GM12872 (cell line): ENCODE data around the gene LRRFIP1.

Source experiments
- TF ChIP-seq, protein P1 (sequence below): IDR thresholded peaks from 3 replicates; pipeline ENCODE4 v1.5.1; 2011; ENCODE audit warnings: low read depth, mild to moderate bottlenecking, low read length, moderate library complexity; ENCODE audit not compliant: insufficient read depth

Gene LRRFIP1

DNA sequence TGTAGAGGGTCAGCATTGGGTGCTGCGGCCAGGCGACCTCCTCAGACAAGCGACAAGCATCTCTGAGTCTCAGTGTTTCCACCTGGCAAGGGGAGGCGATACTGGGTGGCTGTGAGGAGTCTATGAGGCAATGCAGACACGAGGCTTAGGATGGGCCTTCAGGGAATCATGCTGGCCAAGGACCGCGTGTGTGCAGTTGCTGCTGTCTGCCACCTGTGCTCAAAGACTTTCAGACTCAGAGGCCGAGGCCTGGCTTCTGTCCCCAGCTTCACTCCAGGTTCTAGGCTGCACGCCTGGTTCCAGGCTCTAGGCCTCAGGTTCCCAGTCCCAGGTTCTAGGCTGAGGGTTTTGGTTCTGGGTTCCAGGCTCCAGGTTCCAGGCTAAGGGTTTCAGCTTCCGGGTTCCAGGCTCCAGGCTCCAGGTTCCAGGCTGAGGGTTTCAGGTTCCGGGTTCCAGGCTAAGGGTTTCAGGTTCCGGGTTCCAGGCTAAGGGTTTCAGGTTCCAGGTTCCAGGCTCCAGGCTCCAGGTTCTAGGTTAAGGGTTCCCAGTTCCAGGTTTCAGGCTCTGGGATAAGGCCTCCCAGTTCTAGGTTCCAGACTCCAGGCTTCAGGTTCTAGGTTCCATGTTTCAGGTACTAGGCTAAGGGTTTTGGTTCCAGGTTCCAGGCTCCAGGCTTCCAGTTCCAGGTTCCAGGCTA is 14.8 kb downstream of the LRRFIP1 start:
- TF ChIP-seq, protein P1, sequence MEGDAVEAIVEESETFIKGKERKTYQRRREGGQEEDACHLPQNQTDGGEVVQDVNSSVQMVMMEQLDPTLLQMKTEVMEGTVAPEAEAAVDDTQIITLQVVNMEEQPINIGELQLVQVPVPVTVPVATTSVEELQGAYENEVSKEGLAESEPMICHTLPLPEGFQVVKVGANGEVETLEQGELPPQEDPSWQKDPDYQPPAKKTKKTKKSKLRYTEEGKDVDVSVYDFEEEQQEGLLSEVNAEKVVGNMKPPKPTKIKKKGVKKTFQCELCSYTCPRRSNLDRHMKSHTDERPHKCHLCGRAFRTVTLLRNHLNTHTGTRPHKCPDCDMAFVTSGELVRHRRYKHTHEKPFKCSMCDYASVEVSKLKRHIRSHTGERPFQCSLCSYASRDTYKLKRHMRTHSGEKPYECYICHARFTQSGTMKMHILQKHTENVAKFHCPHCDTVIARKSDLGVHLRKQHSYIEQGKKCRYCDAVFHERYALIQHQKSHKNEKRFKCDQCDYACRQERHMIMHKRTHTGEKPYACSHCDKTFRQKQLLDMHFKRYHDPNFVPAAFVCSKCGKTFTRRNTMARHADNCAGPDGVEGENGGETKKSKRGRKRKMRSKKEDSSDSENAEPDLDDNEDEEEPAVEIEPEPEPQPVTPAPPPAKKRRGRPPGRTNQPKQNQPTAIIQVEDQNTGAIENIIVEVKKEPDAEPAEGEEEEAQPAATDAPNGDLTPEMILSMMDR, result no peak

DNA sequence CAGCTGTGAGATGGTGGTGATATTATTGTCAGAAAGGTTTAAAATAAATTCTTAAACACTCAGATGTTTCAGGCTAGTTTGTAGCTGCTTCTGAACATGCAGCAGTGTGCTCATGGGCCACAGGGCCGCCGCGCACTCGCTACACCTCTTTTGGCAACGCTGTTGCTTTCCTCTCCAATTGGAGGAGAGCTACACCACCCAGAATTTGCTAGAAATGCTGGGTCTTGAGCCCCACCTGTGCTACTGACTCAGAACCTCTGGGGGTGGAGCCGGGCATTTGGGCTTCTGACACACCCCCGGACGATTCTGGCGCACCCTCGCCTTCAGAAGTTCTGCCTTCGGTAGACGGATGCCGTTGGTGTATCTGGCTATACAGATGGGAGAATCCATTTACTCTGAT is 15.7 kb downstream of the LRRFIP1 start:
- TF ChIP-seq, protein P1, result no peak

DNA sequence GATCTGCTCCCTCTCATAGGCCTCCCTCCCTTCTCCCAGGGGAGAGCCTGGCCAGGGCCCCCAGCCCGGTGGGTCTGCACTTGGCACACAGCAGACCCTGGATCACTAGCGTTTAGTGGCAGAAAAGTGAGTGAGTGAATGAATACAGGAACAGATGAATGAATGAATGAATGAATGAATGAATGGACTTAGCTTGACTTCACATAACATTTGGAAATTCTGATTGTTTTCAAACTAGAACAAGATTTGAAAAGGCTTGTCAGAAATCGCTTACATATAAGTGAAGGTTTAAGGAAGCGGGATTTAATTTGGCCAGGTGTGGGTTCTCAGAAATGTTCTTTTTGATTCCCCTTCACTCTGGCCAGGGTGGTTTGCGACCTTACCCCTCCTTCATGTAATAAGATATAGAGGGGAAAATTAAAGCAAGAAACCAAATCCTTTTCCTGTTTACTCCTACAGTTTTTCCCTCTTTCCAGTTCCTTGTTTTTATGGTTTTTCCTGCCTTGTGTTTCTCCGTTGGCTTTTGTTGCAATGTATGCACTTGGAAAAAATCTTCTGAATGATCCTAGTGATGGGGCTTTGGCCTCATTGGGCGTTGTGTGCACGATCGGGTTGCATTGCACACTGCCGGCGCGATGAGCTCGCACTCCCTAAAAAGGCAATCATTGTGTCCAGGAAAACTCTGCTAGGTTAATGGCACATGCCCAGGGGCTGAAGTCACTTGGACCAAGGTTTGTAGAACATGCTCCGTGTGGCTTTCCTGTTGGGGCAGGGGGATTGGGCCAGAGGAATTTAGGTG is 16.4 kb downstream of the LRRFIP1 start:
- TF ChIP-seq, protein P1, result no peak

DNA sequence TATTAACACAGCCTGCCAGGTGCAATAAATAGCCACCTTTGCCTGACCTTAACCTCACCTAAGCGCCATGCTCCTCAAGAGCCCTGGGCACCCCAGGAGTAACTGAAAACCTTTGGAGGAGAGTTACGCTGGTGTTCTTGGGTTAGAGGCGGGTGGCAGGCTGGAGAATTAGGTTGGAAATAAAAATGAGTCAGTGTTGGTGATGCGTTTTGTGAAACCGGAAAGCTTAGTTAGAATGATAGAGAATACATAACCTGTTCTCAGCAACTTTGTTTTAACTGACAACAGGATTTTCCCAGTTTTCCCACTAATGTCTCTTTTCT is 17.0 kb downstream of the LRRFIP1 start:
- TF ChIP-seq, protein P1, result no peak

DNA sequence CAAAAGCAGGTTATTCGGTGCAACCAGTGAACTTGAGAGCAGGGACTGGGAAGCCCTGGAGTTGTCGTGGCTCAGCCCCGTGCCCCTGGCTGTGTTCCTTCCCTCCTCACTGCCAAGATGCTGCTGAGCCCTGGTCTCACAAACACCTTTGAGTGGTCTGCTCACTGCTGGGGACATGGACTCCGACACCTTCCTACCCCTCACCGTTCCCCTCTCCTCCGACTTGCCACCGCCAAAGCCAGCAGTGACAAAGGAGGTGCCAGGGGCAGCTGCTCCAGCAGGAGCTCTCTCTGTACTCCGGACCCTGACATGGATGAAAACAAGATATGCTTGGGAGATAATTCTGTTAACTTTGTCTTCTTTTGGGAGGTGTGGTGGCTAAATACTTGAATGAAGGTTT is 17.9 kb downstream of the LRRFIP1 start:
- TF ChIP-seq, protein P1, result no peak

DNA sequence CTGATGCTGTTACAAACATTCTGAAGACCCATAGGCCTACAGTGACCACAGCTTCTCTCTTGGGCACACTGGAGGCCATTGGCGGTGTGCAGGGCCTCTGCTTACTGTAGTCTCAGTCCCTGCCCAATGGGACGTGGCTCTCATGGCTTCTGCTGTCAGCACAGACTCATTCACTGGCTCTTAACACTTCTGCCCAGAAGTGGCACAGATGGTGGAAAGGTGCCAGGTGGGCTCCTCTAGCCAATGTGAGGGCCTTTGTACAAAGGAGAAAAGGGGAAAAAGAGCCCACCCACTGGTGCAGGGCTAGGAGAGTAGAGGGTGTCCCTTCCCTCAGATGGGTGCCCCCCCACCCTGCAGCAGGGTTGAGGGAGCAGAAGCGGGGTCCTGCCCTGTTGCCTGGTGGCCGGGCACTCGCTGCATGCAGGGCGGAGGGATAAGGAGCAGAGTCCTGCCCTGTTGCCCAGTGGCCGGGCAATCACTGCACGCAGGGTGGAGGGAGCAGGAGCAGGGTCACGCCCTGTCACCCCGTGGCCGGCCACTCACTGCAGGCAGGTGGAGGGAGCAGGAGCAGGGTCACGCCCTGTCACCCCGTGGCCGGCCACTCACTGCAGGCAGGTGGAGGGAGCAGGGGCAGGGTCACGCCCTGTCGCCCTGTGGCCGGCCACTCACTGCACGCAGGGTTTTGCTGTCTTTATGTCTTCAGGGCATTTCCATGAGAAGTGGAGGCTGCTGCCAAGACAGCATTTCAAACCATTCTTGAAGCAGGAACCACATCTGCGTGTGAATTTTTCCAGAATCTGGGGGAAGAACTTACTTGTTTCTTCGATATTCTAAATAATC is 20.0 kb downstream of the LRRFIP1 start:
- TF ChIP-seq, protein P1, result no peak

DNA sequence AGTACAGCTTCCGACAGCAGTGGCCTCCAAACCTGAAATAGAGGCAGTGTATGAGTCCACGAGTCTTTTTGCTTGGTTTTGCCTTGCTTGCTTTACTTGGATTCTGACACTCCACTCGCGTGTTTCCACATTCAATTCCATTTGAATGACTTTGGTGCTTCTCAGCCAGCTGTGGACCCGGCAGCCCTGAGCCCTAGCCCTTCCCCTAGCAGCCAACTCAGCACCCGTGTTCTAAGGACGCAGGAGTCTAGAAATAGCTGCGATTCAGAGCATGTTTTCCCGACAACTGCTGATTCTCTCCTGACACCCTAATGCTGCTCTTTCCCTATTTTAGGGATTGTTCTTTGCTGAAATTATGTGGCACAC is 20.6 kb downstream of the LRRFIP1 start:
- TF ChIP-seq, protein P1, result no peak
